CD8-positive, alpha-beta memory T cell (primary cell): Measurements from ENCODE around the gene MTA3. TPM values are rescaled to one million over a fixed set of nuclear protein-coding genes. Genes with fewer than 3 reads are reported as not detected.

ENCODE experiments used
- polyA plus RNA-seq: library from polyadenylated mRNA; unstranded; fragments of 300-500 nt; fragmentation: Illumina TruSeq; gene quantifications from one replicate; pipeline ENCODE4 v1.2.3, GENCODE V29; 2021
- total RNA-seq, 2 experiments: library from RNA; stranded (reverse); gene quantifications; one replicate each; pipeline ENCODE4 v1.2.3, GENCODE V29; 2021

The MTA3 gene
- total and polyA plus RNA-seq, 3 experiments from 2014 or later = 7.9 to 24.1 (median 20.0) TPM

Other genes starting within 250 kb of the MTA3 start
- gene COX7A2L, start 207.4 kb upstream of the MTA3 start, total RNA-seq = 100 to 1,000 TPM in 1 of 2 experiments, 10 to 100 TPM in 1; 99.8 to 100 TPM
- gene COX7A2L, start 207.4 kb upstream of the MTA3 start, polyA plus RNA-seq = 172 TPM
- under 1 TPM; 0.07 to 0.09 TPM for gene KCNG3, start 74.7 kb upstream of the MTA3 start, total RNA-seq
- gene KCNG3, start 74.7 kb upstream of the MTA3 start, polyA plus RNA-seq = not detected
- under 1 TPM in 1 of 2 experiments, not detected in 1; 0.11 TPM for gene OXER1, start 195.5 kb downstream of the MTA3 start, total RNA-seq
- 0.15 TPM for gene OXER1, start 195.5 kb downstream of the MTA3 start, polyA plus RNA-seq
- gene HAAO, start 224.0 kb downstream of the MTA3 start, total RNA-seq = under 1 TPM; 0.27 to 0.35 TPM
- not detected for gene HAAO, start 224.0 kb downstream of the MTA3 start, polyA plus RNA-seq